Inferior parietal cortex (tissue), 1 donor: ENCODE data around the gene BCAS3.

ENCODE experiments used
- DNase-seq: peaks from one replicate; pipeline ENCODE4 v3.0.0-alpha.2; 2016; ENCODE audit errors: extremely low spot score

BCAS3 gene

DNA sequence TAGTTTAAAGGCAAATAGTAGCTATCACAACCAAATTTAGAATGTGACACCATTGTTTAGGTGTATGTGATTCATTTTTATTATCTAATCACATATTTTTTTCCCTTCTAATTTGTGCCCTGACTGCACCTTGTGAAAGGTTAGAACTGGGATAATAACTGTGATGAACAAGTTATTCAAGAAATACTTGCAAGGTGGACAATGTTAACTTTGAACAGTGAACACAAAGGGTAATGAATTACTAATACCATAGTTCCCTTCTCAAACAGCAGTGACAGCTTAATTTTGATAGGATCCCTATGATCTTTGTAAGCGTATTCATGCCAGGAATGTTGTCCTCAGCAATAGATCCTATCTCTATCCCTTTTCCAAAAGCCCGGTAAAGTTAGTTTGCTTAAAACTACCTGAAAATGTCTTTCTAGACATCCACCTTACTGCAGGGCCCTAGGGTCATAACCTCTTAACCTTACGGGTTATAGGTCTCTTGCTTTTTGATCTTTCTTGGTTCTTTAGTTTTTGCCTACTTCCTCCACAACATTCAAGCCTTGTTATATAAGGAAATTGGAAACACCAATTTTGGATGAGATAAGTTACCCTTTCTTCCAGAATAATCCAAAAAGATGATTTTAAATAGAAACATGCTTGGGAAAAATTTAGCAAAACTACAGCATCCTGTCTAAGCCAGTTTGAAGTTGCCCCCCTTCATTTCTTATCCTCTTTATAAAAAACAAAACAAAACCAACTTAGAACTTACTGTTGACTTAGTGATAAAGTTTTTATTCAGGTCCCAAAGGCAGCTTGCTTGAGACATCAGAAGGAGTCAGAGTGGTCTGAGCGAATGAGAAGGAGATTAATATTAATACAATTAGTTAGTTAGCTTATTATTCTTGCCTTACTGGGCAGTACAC is 522.0 kb downstream of the BCAS3 start:
- no peak for DNase-seq

DNA sequence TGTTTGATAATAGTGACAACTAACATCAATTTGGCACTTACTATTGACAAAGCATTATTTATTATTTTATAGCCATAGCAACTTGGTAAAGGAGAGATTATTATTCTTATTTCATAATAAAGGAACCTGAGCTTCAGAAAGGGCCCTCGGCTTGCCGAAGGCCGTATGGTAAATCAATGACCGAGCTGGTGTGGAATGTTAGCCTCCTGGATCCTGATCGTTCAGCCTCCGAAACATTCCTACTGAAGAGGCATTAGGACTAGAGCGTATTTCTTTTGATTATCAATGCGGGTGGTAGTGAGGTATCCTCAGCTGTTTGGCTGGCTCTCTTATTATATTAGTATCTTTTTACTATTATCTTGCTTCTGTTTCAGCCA is 522.7 kb downstream of the BCAS3 start:
- no peak for DNase-seq

DNA sequence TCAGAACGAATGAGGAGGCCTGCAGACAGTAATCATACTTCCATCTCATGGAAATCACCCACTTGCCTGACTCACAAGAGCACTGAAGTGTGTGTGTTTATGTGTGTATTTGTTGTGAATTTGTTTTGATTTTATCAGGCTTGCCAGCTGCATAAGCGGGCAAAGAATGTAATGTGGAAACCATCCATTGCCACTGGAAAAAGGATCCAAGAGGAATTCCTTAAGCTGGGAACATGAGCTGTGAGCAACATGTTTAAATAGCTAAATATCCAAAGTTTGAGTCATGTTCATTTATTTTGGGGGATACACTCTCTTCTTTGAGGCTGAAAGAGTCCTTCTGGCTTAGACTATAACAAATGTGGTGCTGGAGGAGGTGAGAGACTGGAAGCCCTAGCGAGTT is 523.6 kb downstream of the BCAS3 start:
- DNase-seq: no peak

DNA sequence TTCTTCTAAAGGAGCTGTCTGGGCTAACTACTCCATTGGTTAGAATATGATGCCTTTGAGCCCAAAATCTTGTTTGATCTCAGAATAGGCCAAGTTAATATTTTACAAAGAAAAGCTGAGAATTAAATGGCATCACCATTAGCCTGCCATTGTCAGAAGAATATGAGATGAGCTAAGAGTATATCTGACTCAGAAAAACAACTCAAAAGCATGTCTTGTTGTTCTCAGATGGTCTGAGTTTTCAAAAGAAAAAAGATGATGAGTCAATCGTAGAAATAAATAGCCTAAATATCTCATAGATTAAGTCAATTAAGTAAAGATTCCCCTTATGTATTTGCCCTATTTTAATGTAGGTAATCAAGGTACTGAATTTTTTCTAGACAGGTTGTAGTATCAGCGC is 524.9 kb downstream of the BCAS3 start:
- no peak for DNase-seq

DNA sequence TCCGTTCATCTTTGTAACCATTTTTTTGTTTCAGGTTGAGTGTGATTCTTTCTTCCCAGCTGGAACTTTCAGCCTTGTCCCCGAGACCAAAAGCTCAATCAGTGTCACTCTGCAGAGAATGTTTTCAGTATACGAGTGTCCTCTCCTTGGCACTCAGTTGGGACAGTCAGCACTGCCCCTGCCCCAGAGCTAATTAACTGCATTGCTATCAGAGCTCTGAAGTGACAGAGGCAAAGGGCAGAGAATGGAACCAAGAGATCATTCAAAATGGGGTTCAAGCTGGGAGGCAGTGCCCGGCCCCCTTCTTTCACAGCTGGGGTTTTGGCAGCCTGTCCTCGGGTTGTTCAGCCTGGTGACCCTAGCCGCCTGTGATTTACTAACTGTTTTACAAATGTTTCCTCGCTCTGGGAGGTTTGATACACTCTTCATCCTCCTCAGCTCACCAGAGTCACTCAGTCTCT is 526.0 kb downstream of the BCAS3 start:
- no peak for DNase-seq

DNA sequence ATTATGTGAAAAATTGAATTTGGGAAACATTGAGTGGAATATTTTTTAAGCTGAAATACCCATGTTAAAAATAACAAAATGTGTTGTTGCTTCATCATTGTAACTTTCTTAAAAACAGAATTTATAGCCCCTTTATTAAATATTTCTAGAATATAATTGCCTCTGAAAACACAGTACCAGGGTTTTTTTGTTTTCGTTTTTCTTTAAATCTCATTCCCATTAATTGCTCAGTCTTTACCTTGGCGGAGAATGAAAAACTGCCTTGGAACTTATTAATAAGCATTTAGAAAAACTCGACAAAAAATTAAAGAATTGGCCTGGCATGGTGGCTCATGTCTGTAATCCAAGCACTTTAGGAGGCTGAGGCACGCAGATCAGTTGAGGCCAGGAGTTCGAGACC is 526.8 kb downstream of the BCAS3 start:
- DNase-seq: no peak

DNA sequence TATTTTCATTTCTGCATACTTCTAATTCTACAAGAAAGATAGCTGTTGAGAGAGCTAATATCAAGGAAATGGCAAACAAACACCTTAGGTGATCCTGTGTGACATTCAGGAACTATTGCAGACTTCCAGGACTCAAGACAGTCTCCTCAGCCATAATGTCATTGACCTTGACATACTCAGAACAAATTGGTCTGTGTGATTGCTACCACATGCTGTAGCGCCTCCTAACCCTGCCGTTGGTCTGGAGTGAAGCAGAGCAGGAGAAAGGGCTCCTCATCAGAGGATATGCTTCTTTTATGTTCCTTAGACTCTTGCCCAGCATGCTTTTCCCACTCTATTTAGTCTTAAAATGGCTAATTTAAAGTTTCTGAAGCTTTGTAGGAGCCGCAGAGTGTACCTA is 527.8 kb downstream of the BCAS3 start:
- DNase-seq: no peak

DNA sequence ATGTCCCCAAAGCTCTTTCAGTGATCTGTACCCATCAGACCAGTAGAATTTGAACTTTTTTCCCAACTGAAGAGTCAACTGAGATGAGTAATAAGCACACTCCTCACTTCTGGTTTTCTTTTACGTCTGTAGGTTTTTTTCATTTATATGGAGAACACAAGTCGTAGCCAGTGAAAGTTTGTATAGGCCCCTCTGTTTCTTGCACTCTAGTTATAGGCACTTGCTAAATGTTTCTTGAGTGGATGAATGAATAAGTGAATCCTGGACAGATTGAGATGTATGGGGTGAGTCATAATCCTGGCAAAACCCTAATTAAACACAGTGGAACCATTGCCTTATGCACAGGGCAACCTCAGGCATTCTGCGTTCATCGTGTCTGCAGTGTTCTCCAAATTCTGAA is 528.3 kb downstream of the BCAS3 start:
- DNase-seq: no peak

DNA sequence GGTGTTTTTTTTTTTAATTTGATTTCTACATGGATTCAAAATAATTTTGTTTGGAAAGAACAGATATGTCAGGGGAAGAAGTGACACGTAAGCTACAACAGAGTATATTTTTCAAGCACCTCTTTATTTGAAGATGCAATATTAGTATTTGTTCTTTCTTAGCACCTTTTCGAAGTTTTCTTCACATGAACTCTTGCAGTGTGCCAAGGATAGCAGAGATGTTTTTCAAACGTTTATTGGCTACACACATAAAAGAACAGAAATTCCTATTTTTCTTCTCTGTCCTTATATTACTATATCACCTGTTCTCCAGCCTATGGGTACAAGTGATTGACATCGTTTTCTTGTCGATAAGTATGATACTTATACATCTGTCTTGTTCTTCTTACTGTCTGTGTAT is 529.3 kb downstream of the BCAS3 start:
- no peak for DNase-seq

DNA sequence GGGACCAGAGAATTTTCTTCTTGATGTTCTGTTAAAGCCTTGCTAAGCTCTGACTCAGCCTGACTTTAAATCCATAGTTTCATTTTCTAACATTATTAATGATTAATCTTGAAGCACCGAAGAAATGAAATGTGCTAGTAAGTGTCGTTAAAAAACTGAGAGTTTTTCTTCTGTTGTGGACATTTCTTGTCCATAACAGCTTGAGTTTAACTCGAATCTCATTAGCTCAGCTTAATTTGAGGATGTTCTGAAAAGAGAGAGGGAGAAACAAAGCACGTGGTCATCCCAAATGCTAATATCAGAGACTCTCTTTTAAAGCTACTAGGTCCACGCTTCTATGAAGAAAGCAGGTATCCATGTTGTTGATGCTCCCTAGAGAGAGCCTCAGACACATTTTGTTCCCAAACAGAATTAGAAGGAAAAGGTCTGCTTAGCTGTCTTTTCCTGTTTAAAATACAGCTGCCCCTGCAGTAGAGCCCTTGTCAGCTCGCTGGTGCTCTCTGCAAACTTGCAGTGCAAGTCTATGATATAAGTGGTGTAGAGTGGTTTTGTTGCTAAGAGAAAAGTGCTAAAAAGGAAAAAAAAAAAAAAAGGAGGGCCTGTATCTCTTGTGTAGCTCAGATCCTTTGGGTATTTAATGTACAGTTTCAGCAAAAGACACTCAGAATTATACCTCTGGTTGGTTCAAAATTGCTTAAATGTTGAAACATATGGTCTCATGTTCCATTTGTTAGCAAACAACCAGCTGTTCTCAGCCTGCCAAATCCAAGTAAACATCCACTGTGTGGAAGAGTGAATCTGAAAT is 530.9 kb downstream of the BCAS3 start:
- peak; percentile 34 for DNase-seq

DNA sequence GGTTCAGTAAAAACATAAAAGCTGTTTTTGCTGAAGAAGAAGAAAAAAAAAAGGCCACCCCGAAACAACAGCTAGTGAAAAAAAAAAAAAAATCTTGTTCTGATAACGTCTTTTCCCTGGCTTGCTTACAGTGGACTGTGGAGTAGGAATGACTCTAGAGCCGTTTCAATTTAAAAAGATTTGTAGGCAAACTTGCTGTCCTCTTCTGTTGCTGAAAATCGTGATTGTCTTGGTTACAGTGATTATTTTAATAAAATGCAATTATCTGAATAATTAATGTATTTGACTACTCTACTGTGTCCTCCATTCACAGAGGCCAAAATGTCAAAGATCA is 531.4 kb downstream of the BCAS3 start:
- DNase-seq: peak; percentile 52

DNA sequence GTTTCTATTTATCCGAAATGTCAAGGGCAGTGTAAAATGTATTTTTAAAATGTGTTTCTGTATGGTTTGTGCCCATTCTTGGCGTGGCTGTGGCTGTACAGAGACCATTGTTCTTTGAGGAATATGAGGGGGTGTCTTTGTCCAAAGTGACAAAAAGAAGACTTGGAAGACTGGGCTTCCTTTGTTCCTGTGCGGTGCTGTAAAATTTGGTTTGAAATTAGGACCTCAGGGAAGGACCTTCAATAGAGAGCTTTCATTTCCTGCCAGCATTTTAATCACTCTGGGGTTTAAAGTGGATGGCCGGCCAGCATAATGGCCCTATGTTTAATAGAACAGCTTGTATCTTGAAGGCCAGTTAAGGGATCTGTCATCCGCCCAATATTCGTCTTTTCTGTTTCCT is 531.9 kb downstream of the BCAS3 start:
- peak; percentile 68 for DNase-seq

DNA sequence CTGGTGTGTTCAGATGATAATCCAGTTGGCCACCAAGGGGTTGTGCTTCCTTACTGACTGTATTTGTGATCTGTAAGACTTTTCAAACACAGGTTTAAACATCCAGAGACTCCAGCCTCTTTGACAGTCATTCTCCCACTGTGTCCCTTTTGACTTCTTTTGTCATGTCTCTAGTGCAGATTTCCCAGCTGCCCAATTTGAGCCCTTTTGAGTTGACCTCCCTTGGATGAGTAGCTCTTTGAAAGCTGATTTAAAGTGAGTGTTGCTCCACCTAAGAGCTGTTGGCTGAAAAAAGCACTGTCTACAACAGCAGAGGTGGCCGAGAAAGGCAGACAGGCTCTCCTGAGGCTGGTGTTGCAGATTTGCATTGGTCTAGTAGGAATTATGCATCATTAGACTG is 533.6 kb downstream of the BCAS3 start:
- no peak for DNase-seq

DNA sequence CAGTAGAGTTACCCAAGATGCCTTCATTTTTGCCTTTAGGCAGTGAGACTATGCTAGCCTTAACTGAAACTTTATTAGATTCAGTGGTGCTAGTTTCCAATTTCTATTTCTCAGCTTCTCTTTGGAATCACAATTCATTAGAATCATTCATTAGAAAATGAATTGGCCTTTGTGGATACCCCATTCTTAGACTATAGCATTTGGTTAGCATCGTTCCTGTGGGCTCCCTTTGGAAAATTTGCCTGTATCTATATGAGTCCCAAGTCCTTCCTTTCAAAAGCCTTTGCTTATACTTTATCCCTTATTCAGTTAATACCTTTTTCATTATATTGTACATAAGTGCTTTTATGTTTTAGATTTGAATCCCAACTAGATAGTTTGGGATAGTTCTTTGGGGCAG is 535.0 kb downstream of the BCAS3 start:
- DNase-seq: no peak

DNA sequence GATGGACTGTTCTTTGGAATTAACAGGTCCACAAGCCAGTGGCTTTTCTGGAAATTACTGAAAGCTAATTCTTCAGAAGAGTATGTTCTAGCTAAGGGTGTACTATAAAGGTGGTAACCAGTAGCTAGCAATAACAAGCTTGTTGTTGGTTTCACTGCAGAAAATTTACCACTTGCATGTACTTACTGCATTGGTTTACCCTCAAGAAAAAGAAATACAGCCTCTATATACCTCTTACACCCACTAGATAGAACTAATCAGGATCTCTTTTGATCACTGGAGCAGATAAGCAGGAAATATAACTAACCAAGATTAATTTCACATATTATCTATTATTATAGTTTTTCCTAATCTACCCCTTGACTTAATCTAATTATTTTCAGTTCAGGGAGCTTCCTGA is 537.1 kb downstream of the BCAS3 start:
- DNase-seq: no peak

DNA sequence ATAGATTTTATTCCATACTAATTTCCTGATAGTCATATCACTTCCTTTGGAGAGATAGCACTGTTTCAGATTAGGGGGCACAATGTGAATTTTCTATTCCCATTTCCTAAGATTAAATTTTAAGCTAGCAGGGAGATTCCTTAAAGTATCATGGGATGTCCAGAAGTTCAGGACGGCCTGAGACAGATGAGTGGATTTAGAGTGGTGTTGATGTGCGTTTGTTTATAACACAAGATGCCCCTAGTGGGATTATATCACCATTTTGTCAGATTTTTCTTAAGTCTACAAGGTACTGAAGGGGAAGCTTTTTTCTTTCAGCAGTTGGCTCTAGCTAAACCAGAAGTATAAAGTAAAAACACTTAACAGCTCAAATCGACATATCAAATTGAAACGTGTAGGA is 538.4 kb downstream of the BCAS3 start:
- no peak for DNase-seq

DNA sequence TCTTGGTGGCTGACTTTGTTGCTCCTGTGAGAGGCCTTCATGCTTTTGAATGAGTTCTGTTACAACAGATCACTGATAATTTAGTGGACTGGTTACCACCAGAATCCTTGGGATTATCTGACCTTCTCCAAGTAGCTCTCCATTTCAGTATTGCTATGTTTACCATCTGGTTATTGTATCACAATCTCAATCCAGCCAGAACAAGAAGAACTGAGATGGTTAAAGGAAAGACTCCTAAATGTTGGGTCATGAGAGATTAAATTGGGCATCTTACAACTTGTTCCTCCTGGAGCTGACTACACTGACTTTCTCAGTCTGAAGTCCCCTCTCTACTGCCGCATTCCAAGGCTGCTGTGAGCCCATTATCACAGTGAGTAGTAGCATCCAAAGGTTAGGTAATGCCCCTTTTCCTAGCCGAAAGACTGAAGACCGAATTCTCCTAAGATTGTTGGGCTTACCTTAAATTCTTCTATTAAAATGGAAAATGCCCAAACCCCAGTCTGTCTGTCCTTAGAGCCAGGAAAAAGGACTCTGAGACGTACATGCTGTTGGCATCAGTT is 540.3 kb downstream of the BCAS3 start:
- DNase-seq: no peak

DNA sequence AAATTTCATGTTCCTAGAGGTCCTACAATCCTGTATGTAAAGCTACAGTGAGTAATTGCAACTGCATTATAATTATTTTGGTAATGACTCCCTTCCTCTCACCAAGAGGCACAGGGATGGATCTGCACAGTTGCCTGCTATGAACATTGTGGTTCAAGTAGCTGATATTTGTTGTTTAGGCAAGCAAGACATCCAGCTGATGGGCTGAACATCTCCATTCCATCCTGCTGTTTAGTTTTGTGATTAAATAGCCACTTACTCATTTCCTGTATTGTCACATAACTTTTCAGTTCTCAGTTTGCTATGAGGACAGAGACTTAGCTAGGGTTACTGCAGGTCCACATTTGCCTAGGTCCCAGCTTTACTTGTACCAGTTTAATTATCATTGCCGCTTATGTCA is 540.8 kb downstream of the BCAS3 start:
- DNase-seq: no peak

DNA sequence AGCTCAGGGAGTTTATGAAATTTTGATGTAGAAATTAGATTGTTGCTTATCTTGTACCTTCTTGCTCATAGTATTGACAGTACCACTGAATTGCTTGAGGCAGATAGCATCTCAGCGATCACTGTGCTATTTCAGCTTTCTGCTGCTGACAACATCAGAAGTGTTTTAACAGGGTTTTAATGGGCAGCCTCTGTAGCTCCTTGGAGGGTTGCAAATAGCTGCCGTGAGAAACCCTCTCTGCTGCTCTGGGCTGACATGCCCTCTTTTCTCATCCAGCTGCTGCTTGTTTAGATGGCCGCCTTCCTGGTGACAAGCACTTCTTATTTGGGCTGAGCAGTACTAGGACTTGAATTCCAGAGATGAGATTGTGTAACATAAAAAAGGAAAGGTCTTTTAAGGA is 541.8 kb downstream of the BCAS3 start:
- DNase-seq: no peak

DNA sequence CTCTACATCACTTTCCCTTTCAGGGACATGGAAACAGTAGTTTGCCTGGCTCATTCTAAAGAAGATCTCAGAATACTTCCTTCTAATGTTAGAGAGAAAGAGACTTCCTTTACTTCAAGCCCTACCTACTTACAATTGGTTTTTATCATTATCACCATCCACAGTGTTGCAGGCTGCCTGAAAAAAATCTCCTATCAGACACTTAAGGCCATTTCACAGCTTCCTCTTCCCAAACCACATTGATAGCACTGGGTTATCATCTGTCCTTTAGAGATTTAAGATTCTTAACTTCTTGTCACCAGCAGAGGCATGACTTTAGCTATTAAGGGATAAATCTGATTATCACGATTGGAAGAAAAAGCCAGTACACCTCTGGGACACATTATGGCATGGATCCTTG is 543.5 kb downstream of the BCAS3 start:
- no peak for DNase-seq

DNA sequence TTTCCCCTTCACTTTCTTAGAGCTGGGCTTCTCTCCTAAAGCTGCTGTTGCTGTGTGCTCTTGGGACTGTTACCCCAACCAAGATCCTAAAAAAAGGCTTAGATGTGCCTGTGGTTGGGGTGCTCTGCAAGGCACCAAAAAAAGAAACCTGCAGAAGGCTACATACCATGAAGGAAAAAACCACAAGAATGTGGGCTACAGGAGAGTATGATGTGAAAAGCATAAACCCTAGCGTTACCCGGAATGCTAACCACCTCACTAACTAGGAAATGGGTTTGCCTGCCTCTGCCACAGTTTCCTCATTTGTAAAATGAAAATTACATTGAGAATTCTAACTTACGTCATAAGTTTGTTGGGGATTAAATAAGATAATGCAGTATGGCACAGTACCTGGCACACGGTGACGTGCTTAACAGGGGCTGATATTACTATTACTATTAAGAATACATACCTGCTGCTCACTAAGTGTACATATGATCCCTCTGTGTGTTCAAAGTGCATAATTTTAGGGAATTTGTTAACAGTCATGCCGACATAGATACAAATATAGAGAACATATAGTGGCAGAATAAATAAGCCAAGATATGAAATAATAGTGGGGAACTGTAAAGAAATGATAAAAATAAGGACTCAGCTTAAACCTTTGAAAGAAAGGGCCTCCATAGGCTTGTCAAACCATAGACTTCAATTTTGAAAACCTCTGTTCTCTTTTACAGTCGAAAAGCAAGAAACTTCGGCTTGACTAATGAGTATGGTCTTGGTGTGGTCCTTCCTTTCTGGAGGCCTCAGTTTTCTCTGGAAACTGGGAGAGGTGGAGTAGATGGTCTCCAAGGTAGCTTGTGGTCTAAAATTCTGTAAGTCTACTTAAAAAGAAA is 544.2 kb downstream of the BCAS3 start:
- no peak for DNase-seq

DNA sequence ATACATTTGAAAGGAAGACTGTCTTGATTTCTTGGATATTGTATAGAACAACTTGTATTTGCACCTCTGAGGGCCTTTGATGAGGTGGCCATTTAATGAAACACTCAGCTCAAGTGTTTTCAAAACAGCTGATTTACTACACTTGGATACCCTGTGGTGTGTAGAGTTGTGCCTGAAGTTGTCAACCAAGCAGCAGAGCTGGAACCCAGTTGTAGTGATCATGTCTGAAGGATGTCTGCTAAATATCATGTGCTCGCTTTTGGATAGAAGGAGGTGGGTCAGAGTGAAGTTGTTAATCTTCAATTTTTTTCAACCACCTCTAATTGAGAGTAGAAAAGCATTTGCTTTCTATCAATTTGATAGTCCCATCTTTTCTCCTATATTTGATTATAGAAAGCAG is 546.1 kb downstream of the BCAS3 start:
- DNase-seq: no peak
